HEK293T (cell line): ENCODE measurements around the gene LCN1.

ENCODE experiments used
- ARNT ChIP-seq: fragments of 450-650 bp; IDR thresholded peaks from 2 replicates; pipeline ENCODE4 v1.6.1; 2017; ENCODE audit warnings: mild to moderate bottlenecking
- CTBP1 ChIP-seq: fragments of 450-650 bp; IDR thresholded peaks from 2 replicates; pipeline ENCODE4 v1.6.1; 2016; ENCODE audit warnings: borderline replicate concordance
- ELF4 ChIP-seq: fragments of 450-650 bp; IDR thresholded peaks from 2 replicates; pipeline ENCODE4 v1.6.1; 2017; ENCODE audit warnings: antibody characterized with exemption
- FOXK2 ChIP-seq: fragments of 450-650 bp; IDR thresholded peaks from 2 replicates; pipeline ENCODE4 v1.6.1; 2016; ENCODE audit warnings: mild to moderate bottlenecking
- FOXM1 ChIP-seq: fragments of 450-650 bp; IDR thresholded peaks from 2 replicates; pipeline ENCODE4 v1.6.1; 2017; ENCODE audit warnings: mild to moderate bottlenecking, borderline replicate concordance
- L3MBTL2 ChIP-seq: fragments of 450-650 bp; conservative IDR thresholded peaks from 2 replicates; pipeline ENCODE4 v1.6.1; 2016; ENCODE audit warnings: mild to moderate bottlenecking
- NFRKB ChIP-seq: fragments of 450-650 bp; IDR thresholded peaks from 2 replicates; pipeline ENCODE4 v1.6.1; 2016; ENCODE audit warnings: mild to moderate bottlenecking, moderate library complexity
- SP1 ChIP-seq: fragments of 450-650 bp; IDR thresholded peaks from 2 replicates; pipeline ENCODE4 v1.6.1; 2017
- ZNF384 ChIP-seq: fragments of 450-650 bp; IDR thresholded peaks from 2 replicates; pipeline ENCODE4 v1.6.1; 2016
- TF ChIP-seq, protein P1 (sequence below): fragments of 450-650 bp; IDR thresholded peaks from 2 replicates; pipeline ENCODE4 v1.6.1; 2016

DNA sequence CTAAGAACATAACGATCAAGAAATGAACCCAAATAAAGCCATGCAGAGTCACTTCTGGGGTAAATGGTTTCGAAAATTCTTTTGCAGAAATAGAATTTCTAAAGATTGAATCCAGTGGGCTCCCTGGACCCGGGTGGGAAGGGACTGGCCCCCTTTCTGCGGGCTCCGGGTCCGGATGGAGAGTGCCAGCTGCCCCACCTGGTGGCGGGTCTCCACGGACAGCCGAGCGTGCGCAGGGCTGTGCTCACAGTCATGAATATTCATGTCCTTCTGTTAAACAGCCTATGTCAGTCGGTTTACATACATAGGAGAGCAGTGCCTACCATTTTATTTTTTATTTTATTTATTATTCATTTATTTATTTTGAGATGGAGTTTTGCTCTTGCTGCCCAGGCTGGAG is 46.3 kb upstream of the LCN1 start:
- TF ChIP-seq L3MBTL2 (no peak), SP1 (no peak), CTBP1 (no peak), ZNF384 (no peak), ELF4 (no peak), ARNT (no peak), FOXM1 (no peak), FOXK2 (no peak), NFRKB (no peak)
- TF ChIP-seq, protein P1, sequence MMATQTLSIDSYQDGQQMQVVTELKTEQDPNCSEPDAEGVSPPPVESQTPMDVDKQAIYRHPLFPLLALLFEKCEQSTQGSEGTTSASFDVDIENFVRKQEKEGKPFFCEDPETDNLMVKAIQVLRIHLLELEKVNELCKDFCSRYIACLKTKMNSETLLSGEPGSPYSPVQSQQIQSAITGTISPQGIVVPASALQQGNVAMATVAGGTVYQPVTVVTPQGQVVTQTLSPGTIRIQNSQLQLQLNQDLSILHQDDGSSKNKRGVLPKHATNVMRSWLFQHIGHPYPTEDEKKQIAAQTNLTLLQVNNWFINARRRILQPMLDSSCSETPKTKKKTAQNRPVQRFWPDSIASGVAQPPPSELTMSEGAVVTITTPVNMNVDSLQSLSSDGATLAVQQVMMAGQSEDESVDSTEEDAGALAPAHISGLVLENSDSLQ, result no peak
